H1 (cell line): ENCODE measurements around the gene NOB1. TPM values are rescaled to one million over a fixed set of nuclear protein-coding genes. Genes with fewer than 3 reads are reported as not detected.

Source experiments
- CTCF ChIA-PET: fragments of 300-600 bp; sonication (Branson Sonifier 250); formaldehyde crosslinking; loops from one replicate; lab custom pipeline; 2021; ENCODE audit not compliant: partially characterized antibody; lab: Charles Lee
- POLR2A ChIA-PET: fragments of 300-600 bp; sonication (Branson Sonifier 250); formaldehyde crosslinking; loops from one replicate; lab custom pipeline; 2021; ENCODE audit warnings: inconsistent platforms; ENCODE audit not compliant: partially characterized antibody; lab: Charles Lee
- DNase-seq, 2 experiments: peaks; one replicate each; pipeline versions ENCODE4 v3.0.0 to v3.0.0-alpha.2; 2010 to 2022; ENCODE audit warnings: low spot score in 2 of 2, low read depth in 1 of 2, mixed read lengths in 1 of 2
- FAIRE-seq: peaks from 2 replicates; lab custom pipeline; 2011; peaks lifted over from hg19 to GRCh38; lab: Jason Lieb, UNC
- H2AFZ ChIP-seq: 2 replicates; pipeline ENCODE4 v1.8.1; 2012; ENCODE audit warnings: low read length, inconsistent platforms
- H2AK5ac ChIP-seq: 2 replicates; pipeline ENCODE4 v1.6.1; 2013; ENCODE audit warnings: low read depth, low read length
- H2BK120ac ChIP-seq: replicated peaks from 2 replicates; pipeline ENCODE3; 2013; ENCODE audit warnings: low read depth, low read length, inconsistent platforms
- H2BK12ac ChIP-seq: 2 replicates; pipeline ENCODE4 v1.6.1; 2013; ENCODE audit warnings: low read depth, low read length
- H2BK15ac ChIP-seq: 2 replicates; pipeline ENCODE4 v1.6.1; 2013; ENCODE audit warnings: low read length
- H2BK20ac ChIP-seq: 2 replicates; pipeline ENCODE4 v1.6.1; 2013; ENCODE audit warnings: low read length
- H2BK5ac ChIP-seq: 2 replicates; pipeline ENCODE4 v1.6.1; 2013; ENCODE audit warnings: low read depth, low read length
- H3K14ac ChIP-seq: 2 replicates; pipeline ENCODE4 v1.6.1; 2013; ENCODE audit warnings: inconsistent platforms; ENCODE audit not compliant: insufficient read length
- H3K18ac ChIP-seq: 2 replicates; pipeline ENCODE4 v1.6.1; 2013; ENCODE audit warnings: low read length; ENCODE audit errors: extremely low read depth
- H3K23ac ChIP-seq: 2 replicates; pipeline ENCODE4 v1.6.1; 2013; ENCODE audit warnings: inconsistent platforms; ENCODE audit not compliant: insufficient read length
- H3K23me2 ChIP-seq: 2 replicates; pipeline ENCODE4 v1.6.1; 2013; ENCODE audit warnings: low read depth, low read length
- H3K27ac ChIP-seq: 2 replicates; pipeline ENCODE4 v1.6.1; 2011; ENCODE audit warnings: low read depth, low read length, inconsistent platforms
- H3K27me3 ChIP-seq, 4 experiments: replicated peaks in 1 of 4; 1 replicate in 1 of 4; 2 replicates in 3 of 4; pipeline versions ENCODE4 v1.6.1 to v1.8.1; 2011 to 2013; ENCODE audit warnings: low read length in 3 of 4, mild to moderate bottlenecking in 3 of 4, inconsistent platforms in 2 of 4, mixed read lengths in 2 of 4, moderate library complexity in 1 of 4; ENCODE audit not compliant: control insufficient read depth in 3 of 4, insufficient read depth in 3 of 4; ENCODE audit errors: extremely low read depth in 1 of 4
- H3K36me3 ChIP-seq, 4 experiments: 2 replicates each; pipeline versions ENCODE4 v1.6.1 to v1.8.1; 2011 to 2013; ENCODE audit warnings: mild to moderate bottlenecking in 4 of 4, low read length in 3 of 4, moderate library complexity in 2 of 4, control low read depth in 1 of 4, inconsistent platforms in 1 of 4; ENCODE audit not compliant: insufficient read depth in 4 of 4, control insufficient read depth in 2 of 4
- H3K4ac ChIP-seq: replicated peaks from 2 replicates; pipeline ENCODE3; 2013; ENCODE audit warnings: low read length, low read depth, mixed read lengths, inconsistent platforms; ENCODE audit not compliant: insufficient read length
- H3K4me1 ChIP-seq, 4 experiments: replicated peaks in 1 of 4; 1 replicate in 1 of 4; 2 replicates in 3 of 4; pipeline versions ENCODE4 v1.6.1 to v1.8.1; 2011 to 2013; ENCODE audit warnings: low read length in 3 of 4, inconsistent platforms in 2 of 4, mixed read lengths in 1 of 4; ENCODE audit not compliant: insufficient read depth in 4 of 4, control insufficient read depth in 3 of 4
- H3K4me2 ChIP-seq, 2 experiments: 2 replicates each; pipeline versions ENCODE4 v1.6.1 to v1.8.1; 2011 to 2013; ENCODE audit warnings: low read depth in 2 of 2, low read length in 2 of 2, control low read depth in 1 of 2, inconsistent platforms in 1 of 2, mild to moderate bottlenecking in 1 of 2; ENCODE audit not compliant: insufficient read depth in 1 of 2
- H3K4me3 ChIP-seq, 4 experiments: fragments of 200-600, 300-600 bp in 1 of 4; sonication (generic), shearing (Covaris generic), sonication (Bioruptor Twin) in 1 of 4; 2 replicates each; pipeline versions ENCODE4 v1.5.1 to v1.8.1; 2011 to 2016; ENCODE audit warnings: low read length in 4 of 4, low read depth in 3 of 4, control low read depth in 2 of 4, inconsistent platforms in 2 of 4, mild to moderate bottlenecking in 2 of 4, mixed read lengths in 1 of 4, moderate library complexity in 1 of 4; ENCODE audit not compliant: insufficient read depth in 2 of 4; ENCODE audit errors: extremely low read depth in 1 of 4
- H3K56ac ChIP-seq: replicated peaks from 2 replicates; pipeline ENCODE3; 2013; ENCODE audit warnings: low read depth, mild to moderate bottlenecking, mixed read lengths, low read length, inconsistent platforms; ENCODE audit not compliant: insufficient read length
- H3K79me1 ChIP-seq: 2 replicates; pipeline ENCODE4 v1.6.1; 2013; ENCODE audit warnings: low read depth, low read length, control low read depth
- H3K79me2 ChIP-seq, 2 experiments: 2 replicates each; pipeline versions ENCODE4 v1.6.1 to v1.8.1; 2012 to 2013; ENCODE audit warnings: low read length in 2 of 2, mild to moderate bottlenecking in 2 of 2, inconsistent platforms in 1 of 2; ENCODE audit not compliant: insufficient read depth in 2 of 2, control insufficient read depth in 1 of 2
- H3K9ac ChIP-seq, 4 experiments: replicated peaks in 1 of 4; 1 replicate in 1 of 4; 2 replicates in 3 of 4; pipeline versions ENCODE4 v1.6.1 to v1.8.1; 2011 to 2013; ENCODE audit warnings: low read depth in 3 of 4, low read length in 3 of 4, control low read depth in 2 of 4, mild to moderate bottlenecking in 2 of 4, moderate library complexity in 2 of 4, inconsistent platforms in 1 of 4; ENCODE audit errors: extremely low read depth in 1 of 4
- H3K9me3 ChIP-seq, 2 experiments: 2 replicates each; pipeline versions ENCODE4 v1.6.1 to v1.8.1; 2012 to 2013; ENCODE audit warnings: mild to moderate bottlenecking in 2 of 2, moderate library complexity in 2 of 2, control low read depth in 1 of 2, inconsistent platforms in 1 of 2, low read depth in 1 of 2, low read length in 1 of 2, mixed read lengths in 1 of 2; ENCODE audit not compliant: insufficient read depth in 2 of 2
- H4K20me1 ChIP-seq, 2 experiments: replicated peaks in 1 of 2; 2 replicates each; pipeline versions ENCODE3 to v1.8.1; 2011 to 2013; ENCODE audit warnings: inconsistent platforms in 2 of 2, low read length in 2 of 2, mild to moderate bottlenecking in 1 of 2; ENCODE audit not compliant: insufficient read depth in 2 of 2, control insufficient read depth in 1 of 2
- H4K5ac ChIP-seq: 2 replicates; pipeline ENCODE4 v1.6.1; 2013; ENCODE audit warnings: low read length, low read depth, mixed read lengths, inconsistent platforms; ENCODE audit not compliant: insufficient read length
- H4K8ac ChIP-seq: 2 replicates; pipeline ENCODE4 v1.8.0; 2013; ENCODE audit warnings: mild to moderate bottlenecking, moderate library complexity, low read length, inconsistent platforms; ENCODE audit not compliant: insufficient read depth; ENCODE audit errors: extremely low read depth
- H4K91ac ChIP-seq: replicated peaks from 2 replicates; pipeline ENCODE3; 2013; ENCODE audit warnings: low read length, mixed read lengths, inconsistent platforms; ENCODE audit not compliant: insufficient read length
- POLR2A ChIP-seq, 2 experiments: IDR thresholded peaks; 1 replicate in 1 of 2; 2 replicates in 1 of 2; pipeline ENCODE4 v1.6.1; 2011; ENCODE audit warnings: low read depth in 2 of 2, low read length in 2 of 2, mild to moderate bottlenecking in 2 of 2; ENCODE audit errors: control extremely low read depth in 1 of 2
- SIRT6 ChIP-seq: IDR thresholded peaks from one replicate; pipeline ENCODE4 v1.7.1; 2012; ENCODE audit warnings: low read length, inconsistent platforms
- SUZ12 ChIP-seq: fragments of 200-600 bp; sonication (generic); IDR thresholded peaks from 2 replicates; pipeline ENCODE4 v1.6.1; 2012; ENCODE audit warnings: mild to moderate bottlenecking, inconsistent platforms, low read length, moderate library complexity, mixed read lengths
- TBP ChIP-seq: IDR thresholded peaks from 2 replicates; pipeline ENCODE4 v1.6.1; 2011; ENCODE audit warnings: low read depth, low read length, improper control_type of control experiment
- TCF12 ChIP-seq: IDR thresholded peaks from 2 replicates; pipeline ENCODE4 v1.6.1; 2011; ENCODE audit warnings: low read depth, mild to moderate bottlenecking, low read length
- WGBS, 2 experiments: shearing (Covaris generic) in 1 of 2; methylation state at CpG; one replicate each; pipeline versions ENCODE4 v1.1.6 to v1.1.7; 2013 to 2015; ENCODE audit warnings: low lambda C conversion rate in 2 of 2, mixed read lengths in 2 of 2, inconsistent platforms in 1 of 2, low coverage in 1 of 2, missing lambda C conversion rate in 1 of 2; ENCODE audit not compliant: insufficient replicate concordance in 2 of 2, insufficient coverage in 1 of 2, insufficient read length in 1 of 2; ENCODE audit errors: extremely low coverage in 1 of 2, missing lambda C conversion rate in 1 of 2; 5-methylcytosine and 5-hydroxymethylcytosine counted together
- polyA plus RNA-seq, 7 experiments: library from polyadenylated mRNA; depleted of rRNA in 3 of 7; stranded (reverse) in 5 of 7; unstranded in 2 of 7; fragments of >200 nt in 5 of 7; fragments of 200-250 nt in 2 of 7; gene quantifications; 1 replicate in 5 of 7; 2 replicates in 1 of 7; 4 replicates in 1 of 7; pipeline versions ENCODE4 v1.2.1 to v1.2.3, GENCODE V29; 2011 to 2013; ENCODE audit warnings: missing spikeins in 2 of 7, mixed read lengths in 2 of 7
- total RNA-seq: library from RNA; stranded (reverse); fragmentation: NEBNext Ultra II Directional; extraction: Animal tissue kit (Norgen Biotek cat#: 25700); gene quantifications from 2 replicates; pipeline ENCODE4 v1.2.1, GENCODE V29; 2021

Gene NOB1
- total and polyA plus RNA-seq, 2 of the 8 experiments (the other 6 are each of a cell fraction or from before 2014, with no cell fraction given), result 88.2 to 108 TPM

DNA sequence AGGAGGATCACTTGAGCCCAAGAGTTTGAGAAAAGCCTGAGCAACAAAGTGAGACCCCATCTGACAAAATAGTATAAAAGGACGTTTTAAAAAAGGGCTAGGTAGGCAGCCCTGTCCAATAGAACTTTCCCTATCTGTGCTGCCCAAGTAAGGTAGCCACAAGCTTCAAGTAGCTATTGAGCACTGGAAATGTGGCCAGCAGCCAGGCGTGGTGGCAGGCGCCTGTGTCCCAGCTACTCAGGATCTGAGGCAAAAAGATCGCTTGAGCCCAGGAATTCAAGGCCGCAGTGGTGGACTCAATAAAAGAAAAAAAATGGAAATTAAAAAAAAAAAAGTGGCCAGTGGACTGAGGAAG, 26.8 kb downstream of the NOB1 start:
- ChIA-PET POLR2A (interaction anchor here (1.2 to 9.9 kb wide), 6 partner anchors 12 to 34 kb away, joined by 3 to 83 read pairs (median 14); partner anchors contain the start of genes NOB1 and WWP2), CTCF (interaction anchor here (0.6 to 13.1 kb wide), 12 partner anchors 9 to 591 kb away, joined by 3 to 88 read pairs (median 3); partner anchors contain the start of genes NOB1 and WWP2)
- H3K23me2 ChIP-seq, result peaks cover 8% of the 10 kb centered on the region; the same call in 1 of the 2 replicates
- H2BK120ac ChIP-seq, result no peak overlapping the region
- H2AK5ac ChIP-seq, result 0 out of 2 replicates have a peak overlapping the region, but pooled peaks have one; percentile 25
- peak overlapping the region; percentile 77 for H2BK12ac ChIP-seq
- H2BK15ac ChIP-seq, result peak overlapping the region; percentile 55; the same call in 1 of the 2 replicates
- H3K9me3 ChIP-seq, result no peaks in the 10 kb centered on the region
- FAIRE-seq (no peak), DNase-seq (no peak)
- peak overlapping the region; percentile 46 for H3K4ac ChIP-seq
- H3K23ac ChIP-seq, result no peak overlapping the region
- H4K5ac ChIP-seq, result peak overlapping the region; percentile 37
- no peak overlapping the region for H3K56ac ChIP-seq
- H3K36me3 ChIP-seq, result no peaks in the 10 kb centered on the region
- 92% methylated on average over 5 of the region's 5 CpGs; no CpG with 5 or more reads in 1 of the 2 experiments for WGBS, 2 experiments
- no peak overlapping the region for H2AFZ ChIP-seq
- H3K9ac ChIP-seq, result no peak overlapping the region
- 0 out of 2 replicates have a peak overlapping the region, but pooled peaks have one; percentile 61 for H2BK20ac ChIP-seq
- H3K27ac ChIP-seq, result no peak overlapping the region
- H3K4me2 ChIP-seq, result peak overlapping the region; percentile 86; a peak in 3 of 4 replicates
- H3K4me3 ChIP-seq, result peak overlapping the region in 1 of 4 experiments; percentile 65; a peak in 2 of 8 replicates
- peak overlapping the region; percentile 94 for H4K91ac ChIP-seq
- H3K14ac ChIP-seq, result no peak overlapping the region
- H3K27me3 ChIP-seq, result no peaks in the 10 kb centered on the region
- 0 out of 2 replicates have a peak, but pooled peaks cover 2% of the 10 kb centered on the region for H3K79me1 ChIP-seq
- H3K18ac ChIP-seq, result peak overlapping the region; percentile 49
- H4K8ac ChIP-seq, result no peak overlapping the region
- H4K20me1 ChIP-seq, result no peaks in the 10 kb centered on the region
- 0 out of 2 replicates have a peak overlapping the region, but pooled peaks have one; percentile 98 for H2BK5ac ChIP-seq
- H3K4me1 ChIP-seq, result peaks cover 3 to 7% (median 6%) of the 10 kb centered on the region in 4 experiments; a peak in 6 of 7 replicates
- H3K79me2 ChIP-seq, result no peaks in the 10 kb centered on the region
- TF ChIP-seq SIRT6 (no peak), POLR2A (IDR thresholded peaks at IDR 0.05; ENCODE audit: control extremely low read depth in 1 of 2, low read depth in 2 of 2, low read length in 2 of 2) (no peak), SUZ12 (no peak), TBP (no peak), TCF12 (no peak)
